Measurements from ENCODE around the gene ADAM19. TPM values are rescaled to one million over a fixed set of nuclear protein-coding genes. Genes with fewer than 3 reads are reported as not detected.
"Not testable (repeated sequence)": the region's sequence is repeated elsewhere in the genome, so short reads cannot be mapped to it uniquely, and the experiment has no call there.

The ADAM19 gene
- polyA plus RNA-seq, 4 donors = 0.67 to 6.5 (median 2.2) TPM

DNA sequence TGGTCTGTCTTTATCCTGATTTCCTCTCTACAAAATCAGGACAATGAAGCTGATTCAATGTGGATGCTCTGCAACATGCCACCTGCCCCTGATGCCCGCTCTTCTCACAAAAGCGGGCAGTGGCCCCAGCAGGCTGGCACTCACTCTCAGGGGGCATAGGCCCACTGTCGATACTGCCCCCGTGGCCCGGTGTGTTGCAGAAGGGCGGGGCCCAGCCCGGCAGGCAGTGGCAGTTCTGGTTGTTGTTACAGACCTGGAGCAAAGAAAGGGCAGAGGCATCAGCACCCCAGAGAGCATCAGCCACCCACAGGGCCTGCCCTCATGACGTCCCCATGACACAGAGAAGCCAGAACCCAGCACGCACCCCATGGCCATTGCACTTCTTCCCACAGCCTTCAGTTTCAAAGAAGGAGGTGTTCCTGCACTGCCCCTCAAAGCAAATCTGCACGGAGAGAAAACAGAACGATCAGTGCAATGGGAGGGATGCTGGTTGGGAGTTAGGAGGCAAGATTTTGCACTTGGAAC, 84.0 kb downstream of the ADAM19 start:
- 81 to 89% (median 82%) methylated on average over 11 of the region's 11 CpGs for WGBS, 3 donors
- Histone ChIP-seq H3K4me3 (ENCODE audit: low read depth in 1 of 3, low read length in 3 of 3) (no peak overlapping the region), H3K27ac (ENCODE audit: low read depth in 1 of 3, low read length in 2 of 3) (no peak overlapping the region), H3K27me3 (ENCODE audit: control insufficient read depth in 3 of 3, insufficient read depth in 3 of 3, low read length in 3 of 3) (no peaks in the 10 kb centered on the region), H3K9me3 (ENCODE audit: control insufficient read depth in 2 of 2, insufficient read depth in 1 of 2, low read depth in 1 of 2, low read length in 1 of 2) (no peaks in the 10 kb centered on the region), H3K36me3 (ENCODE audit: control insufficient read depth in 3 of 3, insufficient read depth in 2 of 3, low read depth in 1 of 3, low read length in 3 of 3) (peaks cover 0 to 33% (median 2%) of the 10 kb centered on the region in 3 donors), H3K4me1 (ENCODE audit: control insufficient read depth in 3 of 3, insufficient read depth in 2 of 3, low read depth in 1 of 3, low read length in 2 of 3) (peaks cover 0 to 10% (median 0%) of the 10 kb centered on the region in 3 donors)
- FAIRE-seq (no peak), DNase-seq (no peak)

DNA sequence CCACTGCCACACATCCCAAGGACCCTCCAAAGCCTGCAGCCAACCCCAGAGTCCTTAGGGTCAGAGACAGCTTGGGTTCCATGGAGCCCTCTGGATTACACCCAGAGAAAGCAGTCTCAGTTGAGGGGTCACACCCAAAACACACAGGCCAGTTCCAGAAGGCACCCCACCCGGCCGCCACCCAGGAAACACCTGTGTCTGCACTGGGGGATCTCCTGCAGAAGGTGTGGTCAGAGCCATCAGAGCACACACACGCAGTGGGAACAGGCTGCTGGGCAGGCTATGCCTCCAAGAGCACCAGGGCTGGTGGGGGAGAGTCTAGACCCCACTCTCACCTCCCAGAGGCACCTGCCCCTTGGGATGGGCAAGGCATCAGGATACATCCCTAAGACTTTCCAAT, 88.2 kb downstream of the ADAM19 start:
- no peaks in the 10 kb centered on the region for H3K27me3 ChIP-seq (ENCODE audit: control insufficient read depth in 3 of 3, insufficient read depth in 3 of 3, low read length in 3 of 3)
- no peak overlapping the region for H3K4me3 ChIP-seq (ENCODE audit: low read depth in 1 of 3, low read length in 3 of 3)
- FAIRE-seq (no peak), DNase-seq (no peak)
- 62 to 72% (median 63%) methylated on average over 3 of the region's 3 CpGs for WGBS, 3 donors
- H3K9me3 ChIP-seq (ENCODE audit: control insufficient read depth in 2 of 2, insufficient read depth in 1 of 2, low read depth in 1 of 2, low read length in 1 of 2) = no peaks in the 10 kb centered on the region
- H3K4me1 ChIP-seq (ENCODE audit: control insufficient read depth in 3 of 3, insufficient read depth in 2 of 3, low read depth in 1 of 3, low read length in 2 of 3) = peaks cover 0 to 14% (median 0%) of the 10 kb centered on the region in 3 donors
- H3K36me3 ChIP-seq (ENCODE audit: control insufficient read depth in 3 of 3, insufficient read depth in 2 of 3, low read depth in 1 of 3, low read length in 3 of 3) = peaks cover 0 to 33% (median 0%) of the 10 kb centered on the region in 3 donors
- H3K27ac ChIP-seq (ENCODE audit: low read depth in 1 of 3, low read length in 2 of 3) = peak overlapping the region in 1 of 3 donors; percentile 57

DNA sequence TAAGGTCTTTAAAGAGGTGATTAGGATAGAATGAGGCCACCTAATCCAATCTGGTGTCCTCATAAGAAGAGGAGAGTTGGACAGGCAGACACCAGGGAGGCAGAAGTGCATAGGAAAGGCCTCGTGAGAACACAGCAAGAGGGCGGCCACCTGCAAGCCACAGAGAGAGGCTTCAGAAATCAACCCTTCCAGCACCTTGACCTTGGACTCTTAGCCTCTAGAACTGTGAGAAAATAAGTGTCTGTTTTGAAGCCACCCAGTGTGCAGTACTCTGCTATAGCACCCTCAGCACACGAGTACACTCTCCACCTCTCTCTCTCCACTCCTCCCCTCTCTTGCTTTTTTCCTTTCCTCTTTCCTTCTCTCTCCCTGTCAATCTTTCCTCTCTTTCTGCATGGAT, 88.7 kb downstream of the ADAM19 start:
- H3K9me3 ChIP-seq (ENCODE audit: control insufficient read depth in 2 of 2, insufficient read depth in 1 of 2, low read depth in 1 of 2, low read length in 1 of 2) = no peaks in the 10 kb centered on the region
- FAIRE-seq (no peak), DNase-seq (peak in 1 of 2 donors; percentile 50)
- peaks cover 0 to 33% (median 0%) of the 10 kb centered on the region in 3 donors for H3K36me3 ChIP-seq (ENCODE audit: control insufficient read depth in 3 of 3, insufficient read depth in 2 of 3, low read depth in 1 of 3, low read length in 3 of 3)
- WGBS, 3 donors = 21 to 46% (median 26%) methylated on average over 3 of the region's 3 CpGs
- H3K4me3 ChIP-seq (ENCODE audit: low read depth in 1 of 3, low read length in 3 of 3) = no peak overlapping the region
- peak overlapping the region in 1 of 3 donors; percentile 57 for H3K27ac ChIP-seq (ENCODE audit: low read depth in 1 of 3, low read length in 2 of 3)
- no peaks in the 10 kb centered on the region for H3K27me3 ChIP-seq (ENCODE audit: control insufficient read depth in 3 of 3, insufficient read depth in 3 of 3, low read length in 3 of 3)
- peaks cover 0 to 14% (median 0%) of the 10 kb centered on the region in 3 donors for H3K4me1 ChIP-seq (ENCODE audit: control insufficient read depth in 3 of 3, insufficient read depth in 2 of 3, low read depth in 1 of 3, low read length in 2 of 3)

DNA sequence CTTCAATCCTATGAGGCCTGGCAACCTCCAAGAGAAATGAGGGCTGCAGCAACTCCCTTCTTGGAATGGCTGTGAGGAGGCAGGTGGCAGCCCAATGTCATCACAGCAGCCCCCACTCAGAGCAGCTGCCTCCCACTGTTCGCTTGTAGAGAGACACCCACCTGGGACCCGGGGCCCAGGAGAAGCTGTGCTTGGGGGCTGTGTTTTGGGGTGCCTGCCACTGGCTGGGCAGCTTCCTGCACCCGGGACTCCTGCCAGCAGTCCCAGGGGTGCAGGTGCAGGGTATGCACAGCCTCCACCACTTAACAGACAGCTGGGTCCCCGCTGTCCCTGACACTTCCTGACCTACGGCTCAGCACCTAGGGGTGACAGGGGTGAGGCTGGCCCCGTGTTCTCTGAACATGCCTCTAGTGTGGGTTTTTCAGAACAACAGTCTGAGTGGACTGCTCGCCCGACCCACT, 89.3 kb downstream of the ADAM19 start:
- 30 to 62% (median 41%) methylated on average over 7 to 8 of the region's 8 CpGs for WGBS, 3 donors
- H3K4me3 ChIP-seq (ENCODE audit: low read depth in 1 of 3, low read length in 3 of 3) = no peak overlapping the region
- no peaks in the 10 kb centered on the region for H3K9me3 ChIP-seq (ENCODE audit: control insufficient read depth in 2 of 2, insufficient read depth in 1 of 2, low read depth in 1 of 2, low read length in 1 of 2)
- DNase-seq (no peak), FAIRE-seq (no peak)
- H3K27ac ChIP-seq (ENCODE audit: low read depth in 1 of 3, low read length in 2 of 3) = peak overlapping the region in 1 of 3 donors; percentile 57
- H3K27me3 ChIP-seq (ENCODE audit: control insufficient read depth in 3 of 3, insufficient read depth in 3 of 3, low read length in 3 of 3) = no peaks in the 10 kb centered on the region
- H3K4me1 ChIP-seq (ENCODE audit: control insufficient read depth in 3 of 3, insufficient read depth in 2 of 3, low read depth in 1 of 3, low read length in 2 of 3) = peaks cover 0 to 14% (median 0%) of the 10 kb centered on the region in 3 donors
- peaks cover 0 to 33% (median 0%) of the 10 kb centered on the region in 3 donors for H3K36me3 ChIP-seq (ENCODE audit: control insufficient read depth in 3 of 3, insufficient read depth in 2 of 3, low read depth in 1 of 3, low read length in 3 of 3)

DNA sequence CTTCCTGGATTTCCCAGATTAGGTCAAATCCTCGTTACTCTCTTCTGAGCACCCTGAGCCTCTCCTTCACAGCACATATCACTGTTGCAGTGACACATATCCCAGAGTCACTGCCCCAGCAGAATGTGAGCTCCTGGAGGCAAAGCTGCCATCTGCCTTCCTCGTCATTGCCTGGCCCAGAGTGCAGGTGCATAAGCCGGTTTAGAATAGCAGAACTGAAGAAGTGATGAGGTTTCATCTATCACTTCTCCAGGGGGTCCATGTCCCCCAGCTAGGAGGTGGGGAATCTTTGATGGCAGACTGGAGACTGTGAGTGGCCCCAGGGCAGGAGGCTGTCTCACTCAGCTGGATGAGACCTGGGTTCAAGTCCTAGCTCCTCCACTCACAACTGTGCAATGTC, 89.8 kb downstream of the ADAM19 start:
- no peak for FAIRE-seq
- H3K4me3 ChIP-seq (ENCODE audit: low read depth in 1 of 3, low read length in 3 of 3) = no peak overlapping the region
- no peaks in the 10 kb centered on the region for H3K9me3 ChIP-seq (ENCODE audit: control insufficient read depth in 2 of 2, insufficient read depth in 1 of 2, low read depth in 1 of 2, low read length in 1 of 2)
- peak overlapping the region in 1 of 3 donors; percentile 57 for H3K27ac ChIP-seq (ENCODE audit: low read depth in 1 of 3, low read length in 2 of 3)
- 77 to 91% (median 85%) methylated on average over 3 of the region's 3 CpGs for WGBS, 3 donors
- no peaks in the 10 kb centered on the region for H3K27me3 ChIP-seq (ENCODE audit: control insufficient read depth in 3 of 3, insufficient read depth in 3 of 3, low read length in 3 of 3)
- peaks cover 0 to 37% (median 0%) of the 10 kb centered on the region in 3 donors for H3K36me3 ChIP-seq (ENCODE audit: control insufficient read depth in 3 of 3, insufficient read depth in 2 of 3, low read depth in 1 of 3, low read length in 3 of 3)
- no peak for DNase-seq
- peaks cover 0 to 14% (median 0%) of the 10 kb centered on the region in 3 donors for H3K4me1 ChIP-seq (ENCODE audit: control insufficient read depth in 3 of 3, insufficient read depth in 2 of 3, low read depth in 1 of 3, low read length in 2 of 3)

DNA sequence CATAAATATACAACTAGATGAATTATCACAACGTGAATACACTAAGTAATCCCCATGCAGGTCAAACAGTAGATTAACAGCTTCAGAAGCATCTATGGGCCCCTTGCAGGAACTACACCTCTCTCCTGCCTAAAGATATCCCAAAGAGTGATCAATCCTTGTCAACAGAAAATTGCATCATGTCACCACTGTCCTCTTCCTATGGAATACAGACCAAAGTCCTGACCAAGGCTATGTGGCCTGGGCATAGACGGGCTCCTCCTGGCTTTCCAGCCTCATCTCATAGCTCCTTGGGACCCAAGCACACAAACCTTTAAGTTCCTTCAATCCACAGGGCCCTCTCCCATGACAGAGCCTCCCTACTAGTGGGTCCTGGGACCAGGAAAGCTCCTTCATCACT, 90.2 kb downstream of the ADAM19 start:
- Histone ChIP-seq H3K27ac (ENCODE audit: low read depth in 1 of 3, low read length in 2 of 3) (peak overlapping the region in 1 of 3 donors; percentile 57), H3K27me3 (ENCODE audit: control insufficient read depth in 3 of 3, insufficient read depth in 3 of 3, low read length in 3 of 3) (no peaks in the 10 kb centered on the region), H3K4me3 (ENCODE audit: low read depth in 1 of 3, low read length in 3 of 3) (no peak overlapping the region), H3K36me3 (ENCODE audit: control insufficient read depth in 3 of 3, insufficient read depth in 2 of 3, low read depth in 1 of 3, low read length in 3 of 3) (peaks cover 0 to 41% (median 0%) of the 10 kb centered on the region in 3 donors), H3K4me1 (ENCODE audit: control insufficient read depth in 3 of 3, insufficient read depth in 2 of 3, low read depth in 1 of 3, low read length in 2 of 3) (peaks cover 0 to 14% (median 0%) of the 10 kb centered on the region in 3 donors), H3K9me3 (ENCODE audit: control insufficient read depth in 2 of 2, insufficient read depth in 1 of 2, low read depth in 1 of 2, low read length in 1 of 2) (no peaks in the 10 kb centered on the region)
- DNase-seq = no peak
- FAIRE-seq = no peak
- WGBS, 3 donors = 91 to 93% (median 92%) methylated on average over 2 of the region's 2 CpGs

DNA sequence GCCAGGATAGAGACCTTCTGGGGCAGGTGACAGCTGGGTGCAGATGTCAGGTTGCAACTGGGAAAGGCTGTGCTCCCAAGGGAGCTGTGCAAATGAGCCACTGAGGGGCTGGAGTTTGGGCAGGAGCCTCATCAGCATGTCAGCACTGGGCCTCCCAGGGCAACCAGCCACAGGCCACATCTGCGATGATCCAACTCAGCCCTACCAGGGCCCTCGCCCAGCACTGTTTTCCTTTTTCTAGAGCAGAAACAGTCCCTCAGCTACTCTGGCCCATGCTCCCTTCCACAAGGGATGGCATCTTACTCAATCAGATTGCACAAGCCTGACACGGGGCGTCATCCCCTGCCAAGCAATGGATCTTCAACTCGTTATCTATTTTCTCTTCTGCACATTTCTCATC, 90.8 kb downstream of the ADAM19 start:
- 81 to 95% (median 84%) methylated on average over 5 of the region's 5 CpGs for WGBS, 3 donors
- Histone ChIP-seq H3K9me3 (ENCODE audit: control insufficient read depth in 2 of 2, insufficient read depth in 1 of 2, low read depth in 1 of 2, low read length in 1 of 2) (no peaks in the 10 kb centered on the region), H3K4me1 (ENCODE audit: control insufficient read depth in 3 of 3, insufficient read depth in 2 of 3, low read depth in 1 of 3, low read length in 2 of 3) (peaks cover 0 to 14% (median 0%) of the 10 kb centered on the region in 3 donors), H3K27ac (ENCODE audit: low read depth in 1 of 3, low read length in 2 of 3) (peak overlapping the region in 1 of 3 donors; percentile 17), H3K4me3 (ENCODE audit: low read depth in 1 of 3, low read length in 3 of 3) (no peak overlapping the region), H3K27me3 (ENCODE audit: control insufficient read depth in 3 of 3, insufficient read depth in 3 of 3, low read length in 3 of 3) (no peaks in the 10 kb centered on the region), H3K36me3 (ENCODE audit: control insufficient read depth in 3 of 3, insufficient read depth in 2 of 3, low read depth in 1 of 3, low read length in 3 of 3) (peaks cover 0 to 46% (median 0%) of the 10 kb centered on the region in 3 donors)
- no peak for DNase-seq
- no peak for FAIRE-seq

DNA sequence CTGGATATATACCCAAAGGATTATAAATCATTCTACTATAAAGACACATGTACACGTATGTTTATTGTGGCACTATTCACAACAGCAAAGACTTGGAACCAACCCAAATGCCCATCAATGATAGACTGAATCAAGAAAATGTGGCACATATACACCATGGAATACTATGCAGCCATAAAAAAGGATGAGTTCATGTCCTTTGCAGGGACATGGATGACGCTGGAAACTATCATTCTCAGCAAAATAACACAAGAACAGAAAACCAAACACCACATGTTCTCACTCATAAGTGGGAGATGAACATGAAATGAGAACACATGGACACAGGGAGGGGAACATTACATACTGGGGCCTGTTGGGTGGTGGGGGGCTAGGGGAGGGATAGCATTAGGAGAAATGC, 92.9 kb downstream of the ADAM19 start:
- Histone ChIP-seq H3K4me1 (ENCODE audit: control insufficient read depth in 3 of 3, insufficient read depth in 2 of 3, low read depth in 1 of 3, low read length in 2 of 3) (peaks cover 0 to 25% (median 0%) of the 10 kb centered on the region in 3 donors), H3K36me3 (ENCODE audit: control insufficient read depth in 3 of 3, insufficient read depth in 2 of 3, low read depth in 1 of 3, low read length in 3 of 3) (peaks cover 0 to 43% (median 0%) of the 10 kb centered on the region in 3 donors)
- H3K27ac ChIP-seq (ENCODE audit: low read depth in 1 of 3, low read length in 2 of 3); DNase-seq; H3K27me3 ChIP-seq (ENCODE audit: control insufficient read depth in 3 of 3, insufficient read depth in 3 of 3, low read length in 3 of 3); H3K4me3 ChIP-seq (ENCODE audit: low read depth in 1 of 3, low read length in 3 of 3); FAIRE-seq; H3K9me3 ChIP-seq (ENCODE audit: control insufficient read depth in 2 of 2, insufficient read depth in 1 of 2, low read depth in 1 of 2, low read length in 1 of 2): not testable (repeated sequence)
- WGBS, 3 donors = 79 to 85% (median 81%) methylated on average over 2 of the region's 2 CpGs

Data from small intestine (tissue), 7 donors.